Esophagus muscularis mucosa (tissue), 3 donors: ENCODE data around the gene PRR20G.

Experiments
- EP300 ChIP-seq: sonication (generic); formaldehyde crosslinking; IDR thresholded peaks from one replicate; pipeline ENCODE4 v1.6.1; 2017; ENCODE audit warnings: antibody characterized with exemption
- TF ChIP-seq, protein P1 (sequence below), 3 experiments: fragments of 200-600 bp in 2 of 3; fragments of 450-650 bp in 1 of 3; sonication (generic) in 2 of 3; IDR thresholded peaks; one replicate each; pipeline ENCODE4 v1.5.1; 2017 to 2019; ENCODE audit warnings: antibody characterized with exemption in 3 of 3, mild to moderate bottlenecking in 2 of 3, moderate library complexity in 1 of 3

DNA sequence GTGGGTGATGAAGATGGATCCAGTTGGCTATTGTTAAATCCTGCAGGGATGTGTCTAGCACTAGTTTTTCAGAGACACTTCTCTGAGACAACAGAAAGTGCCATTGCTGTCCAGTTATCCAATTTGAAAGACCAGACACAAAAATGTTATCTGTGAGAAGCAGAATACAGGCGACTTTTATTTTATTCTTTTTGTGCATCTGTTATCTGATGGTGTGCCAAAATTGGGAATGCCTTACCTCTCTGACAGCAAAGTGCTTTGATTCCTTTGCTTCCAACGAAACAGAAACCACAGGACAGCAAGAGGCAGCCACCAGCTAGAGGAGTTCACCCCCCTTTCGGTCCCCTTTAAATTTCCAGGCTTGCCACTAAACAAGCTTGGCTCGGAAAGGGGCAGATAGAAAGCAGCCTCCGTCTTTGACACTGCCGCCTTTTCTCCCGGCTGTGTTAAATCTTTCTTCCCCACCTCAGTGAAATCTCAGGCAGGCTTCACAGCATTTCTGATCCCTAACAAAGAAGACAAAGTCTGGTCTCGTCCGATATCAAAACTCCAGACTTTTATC is 17.7 kb upstream of the PRR20G start:
- TF ChIP-seq, protein P1, sequence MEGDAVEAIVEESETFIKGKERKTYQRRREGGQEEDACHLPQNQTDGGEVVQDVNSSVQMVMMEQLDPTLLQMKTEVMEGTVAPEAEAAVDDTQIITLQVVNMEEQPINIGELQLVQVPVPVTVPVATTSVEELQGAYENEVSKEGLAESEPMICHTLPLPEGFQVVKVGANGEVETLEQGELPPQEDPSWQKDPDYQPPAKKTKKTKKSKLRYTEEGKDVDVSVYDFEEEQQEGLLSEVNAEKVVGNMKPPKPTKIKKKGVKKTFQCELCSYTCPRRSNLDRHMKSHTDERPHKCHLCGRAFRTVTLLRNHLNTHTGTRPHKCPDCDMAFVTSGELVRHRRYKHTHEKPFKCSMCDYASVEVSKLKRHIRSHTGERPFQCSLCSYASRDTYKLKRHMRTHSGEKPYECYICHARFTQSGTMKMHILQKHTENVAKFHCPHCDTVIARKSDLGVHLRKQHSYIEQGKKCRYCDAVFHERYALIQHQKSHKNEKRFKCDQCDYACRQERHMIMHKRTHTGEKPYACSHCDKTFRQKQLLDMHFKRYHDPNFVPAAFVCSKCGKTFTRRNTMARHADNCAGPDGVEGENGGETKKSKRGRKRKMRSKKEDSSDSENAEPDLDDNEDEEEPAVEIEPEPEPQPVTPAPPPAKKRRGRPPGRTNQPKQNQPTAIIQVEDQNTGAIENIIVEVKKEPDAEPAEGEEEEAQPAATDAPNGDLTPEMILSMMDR (IDR thresholded peaks at IDR 0.05): no peak
- TF ChIP-seq EP300: no peak
